Smooth muscle cell (in vitro differentiated cells): ENCODE data around the gene SPEG. TPM values are rescaled to one million over a fixed set of nuclear protein-coding genes. Genes with fewer than 3 reads are reported as not detected.

ENCODE experiments used
- DNase-seq: peaks from one replicate; lab custom pipeline; 2025; ENCODE audit not compliant: unreplicated experiment; lab: John Stamatoyannopoulos, UW
- H2AFZ ChIP-seq: fragments of 200-600 bp; sonication (generic); 2 replicates; pipeline ENCODE4 v1.6.0; 2016; ENCODE audit warnings: antibody characterized with exemption, low read depth, mild to moderate bottlenecking
- H3F3A ChIP-seq: fragments of 200-600 bp; sonication (generic); 2 replicates; pipeline ENCODE4 v1.6.0; 2017; ENCODE audit warnings: antibody characterized with exemption, low read depth
- H3K27ac ChIP-seq: fragments of 200-600 bp; sonication (generic); 2 replicates; pipeline ENCODE4 v1.5.1; 2016; ENCODE audit warnings: low read depth, mild to moderate bottlenecking
- H3K27me3 ChIP-seq: fragments of 200-600 bp; sonication (generic); 2 replicates; pipeline ENCODE4 v1.6.1; 2016; ENCODE audit warnings: low read depth, mild to moderate bottlenecking
- H3K36me3 ChIP-seq: fragments of 200-600 bp; sonication (generic); 2 replicates; pipeline ENCODE4 v1.5.1; 2016; ENCODE audit warnings: low read depth
- H3K4me1 ChIP-seq: fragments of 200-600 bp; sonication (generic); 2 replicates; pipeline ENCODE4 v1.5.1; 2016; ENCODE audit warnings: low read depth
- H3K4me2 ChIP-seq: fragments of 200-600 bp; sonication (generic); 2 replicates; pipeline ENCODE4 v1.6.0; 2016; ENCODE audit warnings: mild to moderate bottlenecking
- H3K4me3 ChIP-seq: fragments of 200-600 bp; sonication (generic); 2 replicates; pipeline ENCODE4 v1.5.1; 2016; ENCODE audit warnings: mild to moderate bottlenecking
- H3K79me2 ChIP-seq: fragments of 200-600 bp; sonication (generic); 2 replicates; pipeline ENCODE4 v1.6.0; 2016; ENCODE audit warnings: low read depth, mild to moderate bottlenecking
- H3K9ac ChIP-seq: fragments of 200-600 bp; sonication (generic); 2 replicates; pipeline ENCODE4 v1.6.0; 2016; ENCODE audit warnings: low read depth
- H3K9me3 ChIP-seq: fragments of 200-600 bp; sonication (generic); replicated peaks from 2 replicates; pipeline ENCODE4 v1.5.1; 2016; ENCODE audit warnings: low read depth
- H4K20me1 ChIP-seq: fragments of 200-600 bp; sonication (generic); 2 replicates; pipeline ENCODE4 v1.6.0; 2016; ENCODE audit warnings: low read depth
- CTCF ChIP-seq: fragments of 200-600 bp; sonication (generic); IDR thresholded peaks from 2 replicates; pipeline ENCODE4 v1.5.1; 2017; ENCODE audit warnings: borderline replicate concordance, mild to moderate bottlenecking, antibody characterized with exemption; ENCODE audit not compliant: insufficient read depth, poor library complexity, severe bottlenecking
- WGBS: methylation state at CpG from one replicate; pipeline ENCODE4 v1.1.7; 2016; ENCODE audit warnings: low lambda C conversion rate; 5-methylcytosine and 5-hydroxymethylcytosine counted together
- polyA plus RNA-seq: library from polyadenylated mRNA; unstranded; fragments of >200 nt; fragmentation: Nextera tagmentation; extraction: Ambion mirVana; gene quantifications from 2 replicates; pipeline ENCODE4 v1.2.1, GENCODE V29; 2016
- total RNA-seq: library from RNA; depleted of rRNA; stranded (reverse); fragments of >200 nt; gene quantifications from 2 replicates; pipeline ENCODE4 v1.2.3, GENCODE V29; 2014

SPEG gene
- total and polyA plus RNA-seq, 2 experiments from 2014 or later = 14.9 to 37.8 TPM

DNA sequence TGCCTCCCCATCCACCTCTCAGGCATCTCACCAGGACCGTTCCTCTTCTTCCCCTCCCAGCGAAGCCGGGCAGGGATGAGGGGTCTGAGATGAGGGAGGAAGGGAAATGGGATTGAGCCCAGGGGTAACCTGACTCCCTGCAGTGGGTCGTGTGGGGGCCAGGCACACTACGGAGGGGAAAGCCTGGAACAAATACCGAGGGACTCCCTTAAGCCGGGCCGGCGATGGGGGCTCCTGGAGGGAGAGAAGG, 250 bp upstream of the SPEG start:
- Histone ChIP-seq H3K4me3 (peak overlapping the region; percentile 44), H3F3A (peaks cover 9% of the 10 kb centered on the region), H3K4me1 (peaks cover 11% of the 10 kb centered on the region), H3K4me2 (peak overlapping the region; percentile 89), H3K9ac (no peak overlapping the region), H3K79me2 (no peaks in the 10 kb centered on the region), H2AFZ (peak overlapping the region; percentile 78), H3K27ac (no peak overlapping the region), H3K36me3 (no peaks in the 10 kb centered on the region), H4K20me1 (no peaks in the 10 kb centered on the region), H3K9me3 (no peaks in the 10 kb centered on the region), H3K27me3 (peaks cover 12% of the 10 kb centered on the region)
- TF ChIP-seq CTCF = no peak
- WGBS = 24% methylated on average over 9 of the region's 9 CpGs
- DNase-seq = no peak

DNA sequence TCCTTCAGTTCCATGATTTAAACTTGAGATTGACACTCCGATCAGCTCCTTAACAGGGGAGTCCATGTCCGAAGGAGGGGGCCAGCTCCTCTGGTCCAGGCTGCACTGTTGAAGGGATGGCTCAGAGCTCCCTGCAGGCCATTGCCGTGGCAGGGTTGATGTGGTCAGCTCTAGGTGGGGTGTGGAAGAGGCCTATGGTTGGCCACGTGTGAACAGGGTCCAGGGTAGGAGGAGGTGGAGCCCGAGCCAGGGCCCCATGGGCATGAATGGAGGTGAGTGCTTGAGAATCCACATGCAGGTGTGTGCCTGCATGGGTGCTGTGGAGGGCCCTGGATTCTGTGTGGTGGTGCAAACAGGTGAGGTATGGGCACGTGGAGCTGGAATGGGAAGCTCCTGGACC, 1.1 kb downstream of the SPEG start:
- H3K4me2 ChIP-seq = no peak overlapping the region
- DNase-seq = no peak
- peaks cover 9% of the 10 kb centered on the region for H3F3A ChIP-seq
- H3K4me3 ChIP-seq = no peak overlapping the region
- H3K27ac ChIP-seq = no peak overlapping the region
- H4K20me1 ChIP-seq = no peaks in the 10 kb centered on the region
- H2AFZ ChIP-seq = no peak overlapping the region
- H3K36me3 ChIP-seq = no peaks in the 10 kb centered on the region
- no peaks in the 10 kb centered on the region for H3K79me2 ChIP-seq
- H3K4me1 ChIP-seq = peaks cover 11% of the 10 kb centered on the region
- no peak for TF ChIP-seq CTCF
- no peaks in the 10 kb centered on the region for H3K9me3 ChIP-seq
- H3K9ac ChIP-seq = no peak overlapping the region
- WGBS = 94% methylated on average over 6 of the region's 6 CpGs
- peaks cover 12% of the 10 kb centered on the region for H3K27me3 ChIP-seq

- H3K4me1 ChIP-seq = peaks cover 14% of the 10 kb centered on the region
- no peaks in the 10 kb centered on the region for H3K9me3 ChIP-seq
- no peak overlapping the region for H3K9ac ChIP-seq
- H3K79me2 ChIP-seq = no peaks in the 10 kb centered on the region
- H3K4me2 ChIP-seq = no peak overlapping the region
- H2AFZ ChIP-seq = no peak overlapping the region
- H3K4me3 ChIP-seq = no peak overlapping the region
- H3K27ac ChIP-seq = no peak overlapping the region
- TF ChIP-seq CTCF = no peak
- no peak for DNase-seq
- H4K20me1 ChIP-seq = no peaks in the 10 kb centered on the region
- WGBS = 97% methylated on average over 5 of the region's 5 CpGs
- peaks cover 9% of the 10 kb centered on the region for H3F3A ChIP-seq
- H3K36me3 ChIP-seq = no peaks in the 10 kb centered on the region
- peaks cover 12% of the 10 kb centered on the region for H3K27me3 ChIP-seq
Measured at GRCh38 chr2:219436491-219436890, 1.8 kb downstream of the SPEG start.

- Histone ChIP-seq H3K4me3 (no peak overlapping the region), H3K9ac (no peak overlapping the region), H3K27me3 (peaks cover 12% of the 10 kb centered on the region), H3F3A (peaks cover 9% of the 10 kb centered on the region), H3K79me2 (no peaks in the 10 kb centered on the region), H2AFZ (no peak overlapping the region), H3K9me3 (no peaks in the 10 kb centered on the region), H4K20me1 (no peaks in the 10 kb centered on the region), H3K4me2 (no peak overlapping the region), H3K27ac (no peak overlapping the region), H3K36me3 (no peaks in the 10 kb centered on the region), H3K4me1 (peaks cover 15% of the 10 kb centered on the region)
- TF ChIP-seq CTCF = no peak
- no peak for DNase-seq
- 74% methylated on average over 3 of the region's 3 CpGs for WGBS
Measured at GRCh38 chr2:219437141-219437540, 2.5 kb downstream of the SPEG start.
